ENCODE measurements around the gene UNC13D.

UNC13D gene

GRCh38 chr17:75829747-75830146, 14.5 kb downstream of the UNC13D start:
- Histone ChIP-seq H3K27ac (ENCODE audit: low read depth, low read length) (peak overlapping the region; percentile 18; the same call in 1 of the 2 replicates), H3K9me3 (ENCODE audit: control insufficient read depth, insufficient read depth, low read depth, low read length) (no peaks in the 10 kb centered on the region), H3K4me1 (ENCODE audit: control insufficient read depth, insufficient read depth, low read length) (peaks cover 46% of the 10 kb centered on the region), H3K27me3 (ENCODE audit: control insufficient read depth, insufficient read depth, low read length) (no peaks in the 10 kb centered on the region), H3K4me3 (ENCODE audit: low read depth, low read length) (no peak overlapping the region), H3K9ac (ENCODE audit: low read length) (no peak overlapping the region), H3K36me3 (ENCODE audit: control insufficient read depth, insufficient read depth, low read length) (peaks cover 10% of the 10 kb centered on the region)

- Histone ChIP-seq H3K4me1 (ENCODE audit: control insufficient read depth, insufficient read depth, low read length) (peaks cover 45% of the 10 kb centered on the region), H3K9ac (ENCODE audit: low read length) (no peak overlapping the region), H3K4me3 (ENCODE audit: low read depth, low read length) (no peak overlapping the region), H3K27me3 (ENCODE audit: control insufficient read depth, insufficient read depth, low read length) (no peaks in the 10 kb centered on the region), H3K27ac (ENCODE audit: low read depth, low read length) (no peak overlapping the region), H3K36me3 (ENCODE audit: control insufficient read depth, insufficient read depth, low read length) (peaks cover 20% of the 10 kb centered on the region), H3K9me3 (ENCODE audit: control insufficient read depth, insufficient read depth, low read depth, low read length) (no peaks in the 10 kb centered on the region)
Observed at GRCh38 chr17:75828741-75829140, 15.5 kb downstream of the UNC13D start.

- Histone ChIP-seq H3K27me3 (ENCODE audit: control insufficient read depth, insufficient read depth, low read length) (no peaks in the 10 kb centered on the region), H3K9ac (ENCODE audit: low read length) (peak overlapping the region; percentile 25), H3K9me3 (ENCODE audit: control insufficient read depth, insufficient read depth, low read depth, low read length) (no peaks in the 10 kb centered on the region), H3K4me3 (ENCODE audit: low read depth, low read length) (no peak overlapping the region), H3K27ac (ENCODE audit: low read depth, low read length) (no peak overlapping the region), H3K4me1 (ENCODE audit: control insufficient read depth, insufficient read depth, low read length) (peaks cover 39% of the 10 kb centered on the region), H3K36me3 (ENCODE audit: control insufficient read depth, insufficient read depth, low read length) (peaks cover 27% of the 10 kb centered on the region)
Observed at GRCh38 chr17:75828076-75828400, 16.2 kb downstream of the UNC13D start.

- H3K36me3 ChIP-seq (ENCODE audit: control insufficient read depth, insufficient read depth, low read length), result peaks cover 32% of the 10 kb centered on the region
- H3K9me3 ChIP-seq (ENCODE audit: control insufficient read depth, insufficient read depth, low read depth, low read length), result no peaks in the 10 kb centered on the region
- no peaks in the 10 kb centered on the region for H3K27me3 ChIP-seq (ENCODE audit: control insufficient read depth, insufficient read depth, low read length)
- peak overlapping the region; percentile 25 for H3K9ac ChIP-seq (ENCODE audit: low read length)
- peak overlapping the region; percentile 24; the same call in 1 of the 2 replicates for H3K4me3 ChIP-seq (ENCODE audit: low read depth, low read length)
- H3K4me1 ChIP-seq (ENCODE audit: control insufficient read depth, insufficient read depth, low read length), result peaks cover 35% of the 10 kb centered on the region
- H3K27ac ChIP-seq (ENCODE audit: low read depth, low read length), result peak overlapping the region; percentile 16; the same call in 1 of the 2 replicates
Observed at GRCh38 chr17:75827308-75828075, 16.7 kb downstream of the UNC13D start.

GRCh38 chr17:75826561-75827307, 17.5 kb downstream of the UNC13D start:
- Histone ChIP-seq H3K27ac (ENCODE audit: low read depth, low read length) (peak overlapping the region; percentile 16; the same call in 1 of the 2 replicates), H3K9ac (ENCODE audit: low read length) (peak overlapping the region; percentile 35)

GRCh38 chr17:75825748-75826370, 18.3 kb downstream of the UNC13D start:
- H3K27me3 ChIP-seq (ENCODE audit: control insufficient read depth, insufficient read depth, low read length), result no peaks in the 10 kb centered on the region
- no peak overlapping the region for H3K9ac ChIP-seq (ENCODE audit: low read length)
- peaks cover 27% of the 10 kb centered on the region for H3K4me1 ChIP-seq (ENCODE audit: control insufficient read depth, insufficient read depth, low read length)
- H3K4me3 ChIP-seq (ENCODE audit: low read depth, low read length), result no peak overlapping the region
- peaks cover 49% of the 10 kb centered on the region for H3K36me3 ChIP-seq (ENCODE audit: control insufficient read depth, insufficient read depth, low read length)
- H3K9me3 ChIP-seq (ENCODE audit: control insufficient read depth, insufficient read depth, low read depth, low read length), result no peaks in the 10 kb centered on the region
- no peak overlapping the region for H3K27ac ChIP-seq (ENCODE audit: low read depth, low read length)

More at GRCh38 chr17:75826561-75827307, 17.5 kb downstream of the UNC13D start:
- H3K36me3 ChIP-seq (ENCODE audit: control insufficient read depth, insufficient read depth, low read length), result peaks cover 40% of the 10 kb centered on the region
- H3K4me3 ChIP-seq (ENCODE audit: low read depth, low read length), result no peak overlapping the region
- no peaks in the 10 kb centered on the region for H3K9me3 ChIP-seq (ENCODE audit: control insufficient read depth, insufficient read depth, low read depth, low read length)
- peaks cover 30% of the 10 kb centered on the region for H3K4me1 ChIP-seq (ENCODE audit: control insufficient read depth, insufficient read depth, low read length)
- no peaks in the 10 kb centered on the region for H3K27me3 ChIP-seq (ENCODE audit: control insufficient read depth, insufficient read depth, low read length)

- no peaks in the 10 kb centered on the region for H3K27me3 ChIP-seq (ENCODE audit: control insufficient read depth, insufficient read depth, low read length)
- no peak overlapping the region for H3K9ac ChIP-seq (ENCODE audit: low read length)
- peaks cover 20% of the 10 kb centered on the region for H3K4me1 ChIP-seq (ENCODE audit: control insufficient read depth, insufficient read depth, low read length)
- H3K4me3 ChIP-seq (ENCODE audit: low read depth, low read length), result no peak overlapping the region
- H3K36me3 ChIP-seq (ENCODE audit: control insufficient read depth, insufficient read depth, low read length), result peaks cover 56% of the 10 kb centered on the region
- no peaks in the 10 kb centered on the region for H3K9me3 ChIP-seq (ENCODE audit: control insufficient read depth, insufficient read depth, low read depth, low read length)
- H3K27ac ChIP-seq (ENCODE audit: low read depth, low read length), result no peak overlapping the region
Observed at GRCh38 chr17:75825149-75825552, 19.1 kb downstream of the UNC13D start.

- Histone ChIP-seq H3K4me1 (ENCODE audit: control insufficient read depth, insufficient read depth, low read length) (peaks cover 19% of the 10 kb centered on the region), H3K4me3 (ENCODE audit: low read depth, low read length) (no peak overlapping the region), H3K27ac (ENCODE audit: low read depth, low read length) (no peak overlapping the region), H3K9ac (ENCODE audit: low read length) (no peak overlapping the region), H3K27me3 (ENCODE audit: control insufficient read depth, insufficient read depth, low read length) (no peaks in the 10 kb centered on the region), H3K36me3 (ENCODE audit: control insufficient read depth, insufficient read depth, low read length) (peaks cover 61% of the 10 kb centered on the region), H3K9me3 (ENCODE audit: control insufficient read depth, insufficient read depth, low read depth, low read length) (no peaks in the 10 kb centered on the region)
Observed at GRCh38 chr17:75824666-75825065, 19.5 kb downstream of the UNC13D start.

- H3K4me1 ChIP-seq (ENCODE audit: control insufficient read depth, insufficient read depth, low read length), result peaks cover 19% of the 10 kb centered on the region
- peaks cover 66% of the 10 kb centered on the region for H3K36me3 ChIP-seq (ENCODE audit: control insufficient read depth, insufficient read depth, low read length)
- H3K4me3 ChIP-seq (ENCODE audit: low read depth, low read length), result no peak overlapping the region
- H3K9ac ChIP-seq (ENCODE audit: low read length), result no peak overlapping the region
- H3K27ac ChIP-seq (ENCODE audit: low read depth, low read length), result no peak overlapping the region
- H3K27me3 ChIP-seq (ENCODE audit: control insufficient read depth, insufficient read depth, low read length), result no peaks in the 10 kb centered on the region
- H3K9me3 ChIP-seq (ENCODE audit: control insufficient read depth, insufficient read depth, low read depth, low read length), result no peaks in the 10 kb centered on the region
Observed at GRCh38 chr17:75824050-75824552, 20.1 kb downstream of the UNC13D start.

GRCh38 chr17:75823257-75824041, 20.8 kb downstream of the UNC13D start:
- Histone ChIP-seq H3K36me3 (ENCODE audit: control insufficient read depth, insufficient read depth, low read length) (peaks cover 73% of the 10 kb centered on the region), H3K27me3 (ENCODE audit: control insufficient read depth, insufficient read depth, low read length) (no peaks in the 10 kb centered on the region), H3K9me3 (ENCODE audit: control insufficient read depth, insufficient read depth, low read depth, low read length) (no peaks in the 10 kb centered on the region), H3K4me1 (ENCODE audit: control insufficient read depth, insufficient read depth, low read length) (peaks cover 19% of the 10 kb centered on the region), H3K9ac (ENCODE audit: low read length) (no peak overlapping the region), H3K4me3 (ENCODE audit: low read depth, low read length) (no peak overlapping the region), H3K27ac (ENCODE audit: low read depth, low read length) (no peak overlapping the region)
